Naive thymus-derived CD4-positive, alpha-beta T cell (primary cell): Measurements from ENCODE around the gene SCARB2. TPM values are rescaled to one million over a fixed set of nuclear protein-coding genes. Genes with fewer than 3 reads are reported as not detected.

Source experiments
- ATAC-seq: fragments of 150-1000 bp; cut with Tn5 transposase; 2 replicates; pipeline ENCODE4 v1.10.0; 2021; ENCODE audit warnings: mild to moderate bottlenecking, moderate library complexity
- CTCF ChIA-PET: fragments of 350-600 bp; sonication (Branson Sonifier 250); formaldehyde crosslinking; loops from one replicate; lab custom pipeline; 2021; ENCODE audit warnings: antibody characterized with exemption; lab: Charles Lee
- POLR2A ChIA-PET: fragments of 350-600 bp; sonication (Branson Sonifier 250); formaldehyde crosslinking; loops from one replicate; lab custom pipeline; 2021; ENCODE audit warnings: antibody characterized with exemption, inconsistent platforms; lab: Charles Lee
- DNase-seq, 9 donors: peaks; one replicate each; pipeline versions ENCODE4 v3.0.0 to v3.0.0-alpha.2; 2020 to 2022; ENCODE audit warnings: mixed read lengths in 1 of 9
- H3K27ac ChIP-seq: one replicate; pipeline ENCODE4 v1.7.0; 2013; ENCODE audit warnings: mild to moderate bottlenecking, low read depth, low read length, moderate library complexity
- H3K27me3 ChIP-seq, 2 donors: one replicate each; pipeline ENCODE4 v1.7.0; 2013; ENCODE audit warnings: low read length in 2 of 2, mild to moderate bottlenecking in 2 of 2, moderate library complexity in 2 of 2; ENCODE audit not compliant: control insufficient read depth in 2 of 2, insufficient read depth in 2 of 2
- H3K36me3 ChIP-seq, 3 experiments: 1 replicate in 2 of 3; 2 replicates in 1 of 3; pipeline ENCODE4 v1.7.0; 2013; ENCODE audit warnings: low read length in 3 of 3, mild to moderate bottlenecking in 3 of 3, moderate library complexity in 1 of 3; ENCODE audit not compliant: insufficient read depth in 3 of 3, control insufficient read depth in 2 of 3
- H3K4me1 ChIP-seq, 2 donors: one replicate each; pipeline ENCODE4 v1.7.0; 2013; ENCODE audit warnings: low read length in 2 of 2, mild to moderate bottlenecking in 2 of 2, moderate library complexity in 1 of 2; ENCODE audit not compliant: control insufficient read depth in 2 of 2, insufficient read depth in 2 of 2
- H3K4me3 ChIP-seq: 2 replicates; pipeline ENCODE4 v1.7.0; 2013; ENCODE audit warnings: mild to moderate bottlenecking, low read length
- H3K9me3 ChIP-seq, 3 experiments: 1 replicate in 2 of 3; 2 replicates in 1 of 3; pipeline ENCODE4 v1.7.0; 2013; ENCODE audit warnings: low read length in 3 of 3; ENCODE audit not compliant: control insufficient read depth in 2 of 3
- H3K27ac Mint-ChIP-seq, 9 donors: one replicate each; pipeline ENCODE4 v1.8.0; 2020 to 2022; ENCODE audit warnings: mixed read lengths in 9 of 9, mild to moderate bottlenecking in 8 of 9, moderate library complexity in 5 of 9, inconsistent platforms in 2 of 9
- H3K27me3 Mint-ChIP-seq, 5 donors: one replicate each; pipeline ENCODE4 v1.8.0; 2021 to 2022; ENCODE audit warnings: mixed read lengths in 5 of 5, mild to moderate bottlenecking in 1 of 5
- H3K36me3 Mint-ChIP-seq, 5 donors: one replicate each; pipeline ENCODE4 v1.8.0; 2020 to 2022; ENCODE audit warnings: mixed read lengths in 5 of 5, mild to moderate bottlenecking in 3 of 5, inconsistent platforms in 1 of 5
- H3K4me1 Mint-ChIP-seq, 7 donors: one replicate each; pipeline ENCODE4 v1.8.0; 2020 to 2022; ENCODE audit warnings: mixed read lengths in 7 of 7, mild to moderate bottlenecking in 3 of 7, inconsistent platforms in 1 of 7
- H3K4me3 Mint-ChIP-seq, 10 donors: one replicate each; pipeline ENCODE4 v1.8.0; 2020 to 2022; ENCODE audit warnings: mild to moderate bottlenecking in 10 of 10, mixed read lengths in 10 of 10, moderate library complexity in 6 of 10, inconsistent platforms in 2 of 10
- H3K9me3 Mint-ChIP-seq, 11 donors: one replicate each; pipeline ENCODE4 v1.8.0; 2020 to 2022; ENCODE audit warnings: mixed read lengths in 11 of 11, mild to moderate bottlenecking in 4 of 11, inconsistent platforms in 1 of 11, moderate library complexity in 1 of 11
- intact Hi-C, 2 donors: fragments of 100-400 bp; cut with micrococcal nuclease; formaldehyde crosslinking; loops; one replicate each; pipeline ENCODE4 v1.15.1; 2023
- polyA plus RNA-seq, 2 donors: library from polyadenylated mRNA; unstranded; fragments of 300-500 nt; fragmentation: Illumina TruSeq; gene quantifications; one replicate each; pipeline ENCODE4 v1.2.3, GENCODE V29; 2021
- total RNA-seq, 6 experiments: library from RNA in 5 of 6; stranded (reverse) in 5 of 6; gene quantifications; 1 replicate in 5 of 6; 2 replicates in 1 of 6; pipeline ENCODE4 v1.2.3 and lab custom pipeline; 2021 to 2026

Gene SCARB2
- total and polyA plus RNA-seq, 7 experiments from 2014 or later, result 12.6 to 35.7 (median 26.2) TPM

DNA sequence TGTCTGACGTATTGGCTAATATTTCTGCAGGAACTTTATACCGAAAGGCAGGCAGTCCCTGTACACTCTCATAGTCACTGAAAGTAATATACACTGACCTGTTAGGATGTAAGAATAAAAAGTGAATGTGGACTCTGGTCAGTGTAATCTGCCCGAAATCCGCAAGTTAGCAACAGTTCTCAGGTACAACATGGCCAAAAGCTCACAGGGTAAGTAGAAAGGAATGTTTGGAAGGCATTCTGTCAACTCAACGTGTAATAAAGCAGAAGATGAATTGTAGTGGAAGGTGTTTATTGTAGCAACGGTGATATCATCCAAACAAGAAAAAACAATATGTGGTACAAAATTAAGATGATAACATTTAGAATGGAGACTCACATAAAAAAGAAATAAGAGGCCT, 39.4 kb downstream of the SCARB2 start:
- POLR2A ChIA-PET, result no interaction called here
- no peaks in the 10 kb centered on the region for H3K27me3 Mint-ChIP-seq
- peaks cover 4 to 43% (median 7%) of the 10 kb centered on the region in 3 experiments for H3K36me3 ChIP-seq
- no peaks in the 10 kb centered on the region for H3K9me3 Mint-ChIP-seq
- peaks cover 2 to 50% (median 21%) of the 10 kb centered on the region in 5 donors for H3K36me3 Mint-ChIP-seq
- no peaks in the 10 kb centered on the region for H3K27me3 ChIP-seq
- CTCF ChIA-PET, result no interaction called here
- H3K4me3 ChIP-seq, result no peak overlapping the region
- no peak overlapping the region for H3K4me3 Mint-ChIP-seq
- H3K4me1 ChIP-seq, result no peaks in the 10 kb centered on the region
- DNase-seq (no peak), ATAC-seq (no peak)
- peaks cover 0 to 1% (median 0%) of the 10 kb centered on the region in 7 donors for H3K4me1 Mint-ChIP-seq
- no peak overlapping the region for H3K27ac ChIP-seq
- H3K27ac Mint-ChIP-seq, result no peak overlapping the region
- intact Hi-C loops, result no loop called here
- H3K9me3 ChIP-seq, result no peaks in the 10 kb centered on the region

DNA sequence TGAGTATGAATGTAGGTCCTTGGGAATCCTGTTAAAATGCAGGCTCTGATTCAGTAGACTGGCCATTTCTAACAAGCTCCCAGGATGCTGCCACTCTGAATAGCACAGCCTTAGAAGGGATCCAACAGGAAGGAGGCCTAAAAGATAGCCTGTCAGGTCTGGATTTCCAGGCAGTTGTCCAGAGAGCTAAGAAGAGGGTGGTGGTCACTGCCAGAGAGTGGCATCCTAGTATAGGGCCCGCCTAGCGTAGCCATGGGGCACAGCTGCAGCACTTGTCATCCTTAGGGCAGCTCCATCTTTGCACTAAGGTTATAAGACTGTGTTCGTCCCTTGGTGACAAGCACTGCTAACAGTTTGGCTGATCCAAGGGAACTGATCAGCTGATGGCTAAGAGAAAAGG, 44.9 kb downstream of the SCARB2 start:
- no peak overlapping the region for H3K4me3 Mint-ChIP-seq
- no peak overlapping the region for H3K4me3 ChIP-seq
- POLR2A ChIA-PET, result no interaction called here
- no peaks in the 10 kb centered on the region for H3K4me1 ChIP-seq
- H3K27me3 ChIP-seq, result no peaks in the 10 kb centered on the region
- H3K27me3 Mint-ChIP-seq, result no peaks in the 10 kb centered on the region
- intact Hi-C loops, result no loop called here
- no peaks in the 10 kb centered on the region for H3K4me1 Mint-ChIP-seq
- ATAC-seq (no peak), DNase-seq (no peak)
- no peak overlapping the region for H3K27ac Mint-ChIP-seq
- H3K27ac ChIP-seq, result no peak overlapping the region
- H3K36me3 Mint-ChIP-seq, result peaks cover 11 to 45% (median 16%) of the 10 kb centered on the region in 5 donors
- no peaks in the 10 kb centered on the region for H3K9me3 Mint-ChIP-seq
- H3K36me3 ChIP-seq, result peaks cover 0 to 49% (median 3%) of the 10 kb centered on the region in 3 experiments
- CTCF ChIA-PET, result interaction anchor here (0.6 kb wide), 1 partner anchor 11 kb away, joined by 3 read pairs; no protein-coding TSS in a partner anchor
- no peaks in the 10 kb centered on the region for H3K9me3 ChIP-seq

DNA sequence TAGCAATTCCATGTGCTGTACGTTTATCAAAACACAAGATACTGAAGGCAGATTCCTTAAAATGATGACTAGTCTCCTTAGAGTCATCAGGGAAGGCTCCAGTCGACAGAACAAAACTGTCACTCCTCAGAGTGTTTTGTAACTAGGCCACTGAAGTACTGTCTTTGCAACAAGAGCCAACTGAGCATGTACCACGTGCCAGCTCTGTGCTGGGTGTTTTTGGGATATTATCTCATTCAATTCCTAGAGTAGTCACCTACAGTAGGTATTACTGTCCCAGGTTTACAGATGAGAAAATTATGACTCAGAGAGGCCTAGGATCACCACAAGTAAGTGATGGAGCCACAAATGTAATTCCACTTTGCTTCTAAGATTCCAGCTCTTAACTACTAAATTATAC, 47.1 kb downstream of the SCARB2 start:
- CTCF ChIA-PET, result no interaction called here
- H3K4me1 Mint-ChIP-seq, result no peaks in the 10 kb centered on the region
- H3K27me3 ChIP-seq, result no peaks in the 10 kb centered on the region
- no peak for ATAC-seq
- no peaks in the 10 kb centered on the region for H3K4me1 ChIP-seq
- H3K36me3 Mint-ChIP-seq, result peaks cover 21 to 52% (median 23%) of the 10 kb centered on the region in 5 donors
- no peaks in the 10 kb centered on the region for H3K9me3 ChIP-seq
- H3K36me3 ChIP-seq, result peaks cover 0 to 62% (median 9%) of the 10 kb centered on the region in 3 experiments
- POLR2A ChIA-PET, result no interaction called here
- DNase-seq, result no peak
- no peak overlapping the region for H3K4me3 Mint-ChIP-seq
- no peak overlapping the region for H3K4me3 ChIP-seq
- H3K9me3 Mint-ChIP-seq, result no peaks in the 10 kb centered on the region
- intact Hi-C loops, result no loop called here
- H3K27ac ChIP-seq, result no peak overlapping the region
- H3K27ac Mint-ChIP-seq, result no peak overlapping the region
- H3K27me3 Mint-ChIP-seq, result no peaks in the 10 kb centered on the region

DNA sequence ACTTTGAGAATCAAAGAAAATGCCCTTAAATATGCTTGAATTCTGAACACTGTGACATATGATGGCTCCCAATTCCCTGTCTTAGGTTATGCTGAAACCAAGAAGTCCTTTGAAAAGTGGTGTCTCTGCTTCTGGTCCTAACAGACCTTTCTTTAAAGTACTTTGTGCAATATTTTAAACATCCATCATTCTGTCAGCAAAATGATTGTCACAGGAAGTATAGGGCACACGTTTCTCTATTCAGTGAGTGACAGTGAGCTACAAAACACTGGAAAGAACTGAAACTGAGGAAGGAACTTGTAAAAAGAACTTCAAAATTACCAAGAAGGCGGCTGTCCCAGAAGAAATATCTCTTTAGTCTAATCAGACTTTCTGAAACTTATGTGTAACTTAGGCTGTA, 53.3 kb downstream of the SCARB2 start:
- Mint-ChIP-seq H3K27me3 (peaks cover 0 to 3% (median 0%) of the 10 kb centered on the region in 5 donors), H3K4me1 (no peaks in the 10 kb centered on the region), H3K9me3 (peaks cover 0 to 4% (median 0%) of the 10 kb centered on the region in 11 donors), H3K36me3 (peaks cover 13 to 46% (median 33%) of the 10 kb centered on the region in 5 donors), H3K4me3 (no peak overlapping the region), H3K27ac (no peak overlapping the region)
- H3K27ac ChIP-seq, result no peak overlapping the region
- no peaks in the 10 kb centered on the region for H3K9me3 ChIP-seq
- peaks cover 0 to 37% (median 9%) of the 10 kb centered on the region in 3 experiments for H3K36me3 ChIP-seq
- POLR2A ChIA-PET, result interaction anchor here (0.7 kb wide), 1 partner anchor 133 kb away, joined by 3 read pairs; no protein-coding TSS in a partner anchor
- no peak for DNase-seq
- no peak overlapping the region for H3K4me3 ChIP-seq
- CTCF ChIA-PET, result no interaction called here
- ATAC-seq, result no peak
- intact Hi-C loops, result no loop called here
- H3K4me1 ChIP-seq, result no peaks in the 10 kb centered on the region
- no peaks in the 10 kb centered on the region for H3K27me3 ChIP-seq

DNA sequence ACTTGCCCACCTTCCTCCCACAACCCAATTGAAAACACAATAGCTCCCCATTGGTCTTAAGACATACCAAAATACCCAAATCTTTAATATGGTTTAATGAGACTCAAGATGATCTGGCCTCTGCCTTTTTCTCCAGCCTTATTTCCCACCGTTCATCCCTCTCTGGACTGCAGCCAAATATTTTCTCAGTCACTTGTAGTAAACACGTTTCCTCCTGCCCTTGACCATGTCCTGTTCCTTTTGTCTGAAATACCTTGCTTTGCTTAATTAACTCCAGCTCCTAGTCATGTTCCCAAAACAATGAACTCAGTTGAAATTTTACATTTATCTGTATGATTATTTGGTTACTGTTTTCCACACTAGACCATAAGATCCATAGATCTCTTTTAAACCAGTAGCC, 57.0 kb downstream of the SCARB2 start:
- Mint-ChIP-seq H3K4me1 (no peaks in the 10 kb centered on the region), H3K36me3 (peaks cover 0 to 38% (median 21%) of the 10 kb centered on the region in 5 donors), H3K4me3 (no peak overlapping the region), H3K27me3 (peaks cover 0 to 5% (median 0%) of the 10 kb centered on the region in 5 donors), H3K9me3 (peaks cover 0 to 17% (median 9%) of the 10 kb centered on the region in 11 donors), H3K27ac (no peak overlapping the region)
- Histone ChIP-seq H3K27me3 (no peaks in the 10 kb centered on the region), H3K36me3 (peaks cover 0 to 9% (median 0%) of the 10 kb centered on the region in 3 experiments), H3K4me1 (no peaks in the 10 kb centered on the region), H3K27ac (no peak overlapping the region), H3K4me3 (no peak overlapping the region), H3K9me3 (no peaks in the 10 kb centered on the region)
- intact Hi-C loops, result no loop called here
- ChIA-PET CTCF (no interaction called here), POLR2A (no interaction called here)
- DNase-seq, result no peak
- no peak for ATAC-seq

DNA sequence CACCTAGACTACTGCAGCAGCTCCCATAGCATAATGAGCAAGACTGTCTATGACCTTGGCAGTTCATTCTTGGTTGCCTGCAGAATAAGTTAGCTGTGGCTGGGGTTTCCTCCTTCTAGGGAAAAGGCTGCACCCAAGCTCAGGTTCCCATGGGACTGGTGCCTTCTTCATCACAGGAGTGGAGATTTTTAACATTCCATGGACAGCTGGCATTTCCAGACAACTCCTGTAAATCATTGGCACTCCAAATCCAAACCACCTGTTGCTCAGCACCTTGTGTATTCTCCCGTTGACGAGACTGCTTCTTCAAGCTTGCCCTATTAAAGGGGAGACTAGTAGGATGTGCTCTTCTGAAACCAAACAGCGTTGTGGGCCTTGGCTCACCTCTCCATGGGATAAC, 57.6 kb downstream of the SCARB2 start:
- no peak for DNase-seq
- peaks cover 0 to 3% (median 0%) of the 10 kb centered on the region in 3 experiments for H3K36me3 ChIP-seq
- Mint-ChIP-seq H3K4me3 (no peak overlapping the region), H3K36me3 (peaks cover 2 to 37% (median 15%) of the 10 kb centered on the region in 5 donors), H3K4me1 (peaks cover 0 to 5% (median 0%) of the 10 kb centered on the region in 7 donors), H3K9me3 (peaks cover 0 to 17% (median 9%) of the 10 kb centered on the region in 11 donors), H3K27me3 (peaks cover 0 to 5% (median 0%) of the 10 kb centered on the region in 5 donors), H3K27ac (no peak overlapping the region)
- H3K9me3 ChIP-seq, result no peaks in the 10 kb centered on the region
- no peaks in the 10 kb centered on the region for H3K4me1 ChIP-seq
- no peaks in the 10 kb centered on the region for H3K27me3 ChIP-seq
- no peak overlapping the region for H3K27ac ChIP-seq
- CTCF ChIA-PET, result no interaction called here
- no peak for ATAC-seq
- intact Hi-C loops, result no loop called here
- H3K4me3 ChIP-seq, result no peak overlapping the region
- POLR2A ChIA-PET, result no interaction called here

DNA sequence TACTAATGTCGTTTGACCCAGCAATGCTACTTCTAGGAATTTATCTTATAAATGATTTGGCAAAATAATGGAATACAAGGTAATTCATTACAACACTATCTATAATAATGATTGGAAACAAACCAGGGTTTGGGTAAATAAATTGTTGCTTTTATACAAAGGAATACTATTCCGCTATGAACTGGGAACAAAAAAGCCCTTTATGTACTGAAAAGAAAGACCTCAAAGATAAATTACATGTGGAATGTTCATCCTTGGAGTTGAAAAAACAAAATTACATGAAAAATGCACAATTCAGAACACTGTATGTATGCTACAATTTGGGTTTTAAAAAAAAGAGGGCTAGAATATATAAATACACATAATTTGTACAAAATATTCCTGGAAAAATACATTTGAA, 60.3 kb downstream of the SCARB2 start:
- Histone ChIP-seq H3K9me3 (no peaks in the 10 kb centered on the region), H3K27me3 (no peaks in the 10 kb centered on the region), H3K4me3 (no peak overlapping the region), H3K27ac (no peak overlapping the region), H3K4me1 (no peaks in the 10 kb centered on the region), H3K36me3 (no peaks in the 10 kb centered on the region)
- peaks cover 4 to 21% (median 9%) of the 10 kb centered on the region in 5 donors for H3K36me3 Mint-ChIP-seq
- H3K4me3 Mint-ChIP-seq, result no peak overlapping the region
- H3K27ac Mint-ChIP-seq, result no peak overlapping the region
- ChIA-PET CTCF (no interaction called here), POLR2A (no interaction called here)
- H3K27me3 Mint-ChIP-seq, result peaks cover 0 to 5% (median 0%) of the 10 kb centered on the region in 5 donors
- intact Hi-C loops, result no loop called here
- H3K9me3 Mint-ChIP-seq, result peaks cover 0 to 17% (median 9%) of the 10 kb centered on the region in 11 donors
- DNase-seq, result no peak
- peaks cover 9 to 21% (median 16%) of the 10 kb centered on the region in 7 donors for H3K4me1 Mint-ChIP-seq
- ATAC-seq, result no peak
